Naive thymus-derived CD4-positive, alpha-beta T cell (primary cell): ENCODE measurements around the gene ENTHD1. TPM values are rescaled to one million over a fixed set of nuclear protein-coding genes. Genes with fewer than 3 reads are reported as not detected.
A peak's percentile ranks its signal among the peaks of the same experiment; 100 is the strongest.

Experiments
- ATAC-seq: fragments of 150-1000 bp; cut with Tn5 transposase; 2 replicates; pipeline ENCODE4 v1.10.0; 2021; ENCODE audit warnings: mild to moderate bottlenecking, moderate library complexity
- CTCF ChIA-PET: fragments of 350-600 bp; sonication (Branson Sonifier 250); formaldehyde crosslinking; loops from one replicate; lab custom pipeline; 2021; ENCODE audit warnings: antibody characterized with exemption; lab: Charles Lee
- POLR2A ChIA-PET: fragments of 350-600 bp; sonication (Branson Sonifier 250); formaldehyde crosslinking; loops from one replicate; lab custom pipeline; 2021; ENCODE audit warnings: antibody characterized with exemption, inconsistent platforms; lab: Charles Lee
- DNase-seq, 9 donors: peaks; one replicate each; pipeline versions ENCODE4 v3.0.0 to v3.0.0-alpha.2; 2020 to 2022; ENCODE audit warnings: mixed read lengths in 1 of 9
- H3K27ac ChIP-seq: one replicate; pipeline ENCODE4 v1.7.0; 2013; ENCODE audit warnings: mild to moderate bottlenecking, low read depth, low read length, moderate library complexity
- H3K27me3 ChIP-seq, 2 donors: one replicate each; pipeline ENCODE4 v1.7.0; 2013; ENCODE audit warnings: low read length in 2 of 2, mild to moderate bottlenecking in 2 of 2, moderate library complexity in 2 of 2; ENCODE audit not compliant: control insufficient read depth in 2 of 2, insufficient read depth in 2 of 2
- H3K36me3 ChIP-seq, 3 experiments: 1 replicate in 2 of 3; 2 replicates in 1 of 3; pipeline ENCODE4 v1.7.0; 2013; ENCODE audit warnings: low read length in 3 of 3, mild to moderate bottlenecking in 3 of 3, moderate library complexity in 1 of 3; ENCODE audit not compliant: insufficient read depth in 3 of 3, control insufficient read depth in 2 of 3
- H3K4me1 ChIP-seq, 2 donors: one replicate each; pipeline ENCODE4 v1.7.0; 2013; ENCODE audit warnings: low read length in 2 of 2, mild to moderate bottlenecking in 2 of 2, moderate library complexity in 1 of 2; ENCODE audit not compliant: control insufficient read depth in 2 of 2, insufficient read depth in 2 of 2
- H3K4me3 ChIP-seq: 2 replicates; pipeline ENCODE4 v1.7.0; 2013; ENCODE audit warnings: mild to moderate bottlenecking, low read length
- H3K9me3 ChIP-seq, 3 experiments: 1 replicate in 2 of 3; 2 replicates in 1 of 3; pipeline ENCODE4 v1.7.0; 2013; ENCODE audit warnings: low read length in 3 of 3; ENCODE audit not compliant: control insufficient read depth in 2 of 3
- H3K27ac Mint-ChIP-seq, 9 donors: one replicate each; pipeline ENCODE4 v1.8.0; 2020 to 2022; ENCODE audit warnings: mixed read lengths in 9 of 9, mild to moderate bottlenecking in 8 of 9, moderate library complexity in 5 of 9, inconsistent platforms in 2 of 9
- H3K27me3 Mint-ChIP-seq, 5 donors: one replicate each; pipeline ENCODE4 v1.8.0; 2021 to 2022; ENCODE audit warnings: mixed read lengths in 5 of 5, mild to moderate bottlenecking in 1 of 5
- H3K36me3 Mint-ChIP-seq, 5 donors: one replicate each; pipeline ENCODE4 v1.8.0; 2020 to 2022; ENCODE audit warnings: mixed read lengths in 5 of 5, mild to moderate bottlenecking in 3 of 5, inconsistent platforms in 1 of 5
- H3K4me1 Mint-ChIP-seq, 7 donors: one replicate each; pipeline ENCODE4 v1.8.0; 2020 to 2022; ENCODE audit warnings: mixed read lengths in 7 of 7, mild to moderate bottlenecking in 3 of 7, inconsistent platforms in 1 of 7
- H3K4me3 Mint-ChIP-seq, 10 donors: one replicate each; pipeline ENCODE4 v1.8.0; 2020 to 2022; ENCODE audit warnings: mild to moderate bottlenecking in 10 of 10, mixed read lengths in 10 of 10, moderate library complexity in 6 of 10, inconsistent platforms in 2 of 10
- H3K9me3 Mint-ChIP-seq, 11 donors: one replicate each; pipeline ENCODE4 v1.8.0; 2020 to 2022; ENCODE audit warnings: mixed read lengths in 11 of 11, mild to moderate bottlenecking in 4 of 11, inconsistent platforms in 1 of 11, moderate library complexity in 1 of 11
- intact Hi-C, 2 donors: fragments of 100-400 bp; cut with micrococcal nuclease; formaldehyde crosslinking; loops; one replicate each; pipeline ENCODE4 v1.15.1; 2023
- polyA plus RNA-seq, 2 donors: library from polyadenylated mRNA; unstranded; fragments of 300-500 nt; fragmentation: Illumina TruSeq; gene quantifications; one replicate each; pipeline ENCODE4 v1.2.3, GENCODE V29; 2021
- total RNA-seq, 6 experiments: library from RNA in 5 of 6; stranded (reverse) in 5 of 6; gene quantifications; 1 replicate in 5 of 6; 2 replicates in 1 of 6; pipeline ENCODE4 v1.2.3 and lab custom pipeline; 2021 to 2026

ENTHD1 gene
- total and polyA plus RNA-seq, 7 experiments from 2014 or later: 0.12 to 0.60 (median 0.24) TPM; not detected in 2

DNA sequence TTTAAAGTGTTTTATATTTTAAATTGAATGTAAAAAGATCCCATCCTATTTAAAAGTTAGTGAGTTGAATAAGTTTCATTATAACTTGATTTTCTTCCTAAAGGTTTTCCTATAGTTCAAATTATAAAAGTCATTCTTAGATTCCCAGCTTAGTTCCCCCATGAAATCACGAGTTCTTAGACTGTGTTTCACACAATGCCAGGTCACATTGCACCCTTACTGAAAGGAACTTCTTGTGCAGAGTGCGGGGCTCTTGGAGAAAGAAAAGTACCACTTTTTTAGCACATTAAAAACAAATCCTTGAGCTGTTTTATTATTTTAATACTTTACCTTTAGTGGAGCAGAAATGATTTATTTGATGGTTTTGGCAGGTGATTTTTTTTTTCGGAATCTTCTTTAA, 22.9 kb upstream of the ENTHD1 start:
- Mint-ChIP-seq H3K27ac (peak overlapping the region in 6 of 9 donors; percentile 58 to 98 (median 94)), H3K4me1 (peaks cover 69 to 99% (median 95%) of the 10 kb centered on the region in 7 donors), H3K4me3 (peak overlapping the region in 9 of 10 donors; percentile 12 to 97 (median 52)), H3K27me3 (no peaks in the 10 kb centered on the region), H3K9me3 (peaks cover 0 to 3% (median 0%) of the 10 kb centered on the region in 11 donors), H3K36me3 (peaks cover 4 to 36% (median 21%) of the 10 kb centered on the region in 5 donors)
- ATAC-seq (no peak), DNase-seq (no peak)
- H3K27me3 ChIP-seq: no peaks in the 10 kb centered on the region
- no peaks in the 10 kb centered on the region for H3K36me3 ChIP-seq
- H3K27ac ChIP-seq: peak overlapping the region; percentile 78
- ChIA-PET POLR2A (interaction anchor here (0.6 to 17.0 kb wide), 12 partner anchors 9 to 140 kb away, joined by 3 to 350 read pairs (median 4); no protein-coding TSS in a partner anchor), CTCF (interaction anchor here (1.6 to 2.3 kb wide), 3 partner anchors 9 to 20 kb away, joined by 4 to 11 read pairs (median 4); no protein-coding TSS in a partner anchor)
- intact Hi-C loops: no loop called here
- no peaks in the 10 kb centered on the region for H3K9me3 ChIP-seq
- peak overlapping the region; percentile 13 for H3K4me3 ChIP-seq
- H3K4me1 ChIP-seq: peaks cover 84 to 93% of the 10 kb centered on the region in 2 donors

DNA sequence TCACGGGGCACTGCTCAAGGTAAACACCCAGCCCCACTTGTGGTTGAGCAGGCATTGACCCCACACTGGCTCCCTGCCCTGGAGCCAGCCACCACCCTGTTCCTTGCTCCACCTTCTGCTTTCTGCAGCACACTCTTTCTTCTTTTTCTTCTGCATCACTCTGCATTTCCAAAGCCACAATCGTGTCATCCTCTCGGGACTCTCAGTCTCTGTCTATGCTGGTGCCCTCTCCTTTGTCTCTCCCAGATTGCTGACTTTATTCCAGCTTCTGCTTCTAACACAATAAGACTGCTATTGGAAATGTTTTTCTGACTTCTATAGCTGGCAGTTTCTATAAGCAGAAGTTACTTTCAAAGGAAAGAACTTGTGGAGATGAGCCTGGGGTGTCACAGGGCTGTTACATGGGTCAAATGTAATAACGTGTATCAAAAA, 21.8 kb upstream of the ENTHD1 start:
- DNase-seq (no peak), ATAC-seq (no peak)
- POLR2A ChIA-PET: interaction anchor here (0.6 to 17.0 kb wide), 8 partner anchors 9 to 495 kb away, joined by 3 to 350 read pairs (median 3); partner anchors contain the start of gene GRAP2
- CTCF ChIA-PET: interaction anchor here (2.3 kb wide), 1 partner anchor 11 kb away, joined by 11 read pairs; no protein-coding TSS in a partner anchor
- H3K4me1 Mint-ChIP-seq: peaks cover 66 to 99% (median 95%) of the 10 kb centered on the region in 7 donors
- H3K4me3 Mint-ChIP-seq: peak overlapping the region in 9 of 10 donors; percentile 39 to 97 (median 79)
- no peaks in the 10 kb centered on the region for H3K9me3 Mint-ChIP-seq
- intact Hi-C loops: no loop called here
- Histone ChIP-seq H3K27ac (peak overlapping the region; percentile 78), H3K4me3 (peak overlapping the region; percentile 6), H3K4me1 (peaks cover 80 to 92% of the 10 kb centered on the region in 2 donors), H3K27me3 (no peaks in the 10 kb centered on the region), H3K9me3 (no peaks in the 10 kb centered on the region), H3K36me3 (no peaks in the 10 kb centered on the region)
- peaks cover 4 to 43% (median 17%) of the 10 kb centered on the region in 5 donors for H3K36me3 Mint-ChIP-seq
- H3K27me3 Mint-ChIP-seq: no peaks in the 10 kb centered on the region
- H3K27ac Mint-ChIP-seq: peak overlapping the region in 6 of 9 donors; percentile 56 to 98 (median 92)

- peak overlapping the region; percentile 6 for H3K4me3 ChIP-seq
- Mint-ChIP-seq H3K36me3 (peaks cover 4 to 42% (median 20%) of the 10 kb centered on the region in 5 donors), H3K4me1 (peaks cover 66 to 99% (median 95%) of the 10 kb centered on the region in 7 donors), H3K27ac (peak overlapping the region in 6 of 9 donors; percentile 44 to 93 (median 90)), H3K27me3 (no peaks in the 10 kb centered on the region), H3K9me3 (peaks cover 0 to 3% (median 0%) of the 10 kb centered on the region in 11 donors), H3K4me3 (peak overlapping the region in 9 of 10 donors; percentile 36 to 97 (median 81))
- H3K9me3 ChIP-seq: no peaks in the 10 kb centered on the region
- ChIA-PET CTCF (interaction anchor here (1.0 kb wide), 2 partner anchors 9 to 10 kb away, joined by 3 read pairs; no protein-coding TSS in a partner anchor), POLR2A (interaction anchor here (0.5 to 17.0 kb wide), 13 partner anchors 8 to 496 kb away, joined by 3 to 350 read pairs (median 4); partner anchors contain the start of gene GRAP2)
- no peaks in the 10 kb centered on the region for H3K27me3 ChIP-seq
- intact Hi-C loops: no loop called here
- peaks cover 78 to 91% of the 10 kb centered on the region in 2 donors for H3K4me1 ChIP-seq
- no peak for DNase-seq
- H3K36me3 ChIP-seq: no peaks in the 10 kb centered on the region
- H3K27ac ChIP-seq: peak overlapping the region; percentile 83
- ATAC-seq: no peak
Observed at GRCh38 chr22:39914584-39914983, 21.0 kb upstream of the ENTHD1 start.

GRCh38 chr22:39913886-39914285, 20.3 kb upstream of the ENTHD1 start:
- ChIA-PET POLR2A (interaction anchor here (0.7 to 17.0 kb wide), 9 partner anchors 8 to 118 kb away, joined by 3 to 350 read pairs (median 4); partner anchors contain the start of gene GRAP2), CTCF (interaction anchor here (1.0 kb wide), 2 partner anchors 8 to 9 kb away, joined by 3 read pairs; no protein-coding TSS in a partner anchor)
- peaks cover 4 to 44% (median 22%) of the 10 kb centered on the region in 5 donors for H3K36me3 Mint-ChIP-seq
- Histone ChIP-seq H3K4me3 (peak overlapping the region; percentile 13), H3K4me1 (peaks cover 78 to 93% of the 10 kb centered on the region in 2 donors), H3K27ac (peak overlapping the region; percentile 83), H3K27me3 (no peaks in the 10 kb centered on the region), H3K9me3 (no peaks in the 10 kb centered on the region), H3K36me3 (no peaks in the 10 kb centered on the region)
- DNase-seq: no peak
- H3K9me3 Mint-ChIP-seq: peaks cover 0 to 3% (median 0%) of the 10 kb centered on the region in 11 donors
- intact Hi-C loops: no loop called here
- H3K27me3 Mint-ChIP-seq: no peaks in the 10 kb centered on the region
- H3K4me1 Mint-ChIP-seq: peaks cover 67 to 100% (median 96%) of the 10 kb centered on the region in 7 donors
- no peak for ATAC-seq
- H3K27ac Mint-ChIP-seq: peak overlapping the region in 6 of 9 donors; percentile 31 to 93 (median 90)
- H3K4me3 Mint-ChIP-seq: peak overlapping the region in 9 of 10 donors; percentile 56 to 99 (median 95)

GRCh38 chr22:39913321-39913720, 19.8 kb upstream of the ENTHD1 start:
- no peaks in the 10 kb centered on the region for H3K27me3 Mint-ChIP-seq
- H3K4me1 Mint-ChIP-seq: peaks cover 68 to 100% (median 96%) of the 10 kb centered on the region in 7 donors
- peaks cover 4 to 47% (median 25%) of the 10 kb centered on the region in 5 donors for H3K36me3 Mint-ChIP-seq
- no peak for DNase-seq
- POLR2A ChIA-PET: interaction anchor here (1.0 to 17.0 kb wide), 5 partner anchors 7 to 20 kb away, joined by 3 to 350 read pairs (median 64); no protein-coding TSS in a partner anchor
- intact Hi-C loops: no loop called here
- CTCF ChIA-PET: interaction anchor here (0.8 kb wide), 1 partner anchor 22 kb away, joined by 3 read pairs; no protein-coding TSS in a partner anchor
- peak overlapping the region in 6 of 9 donors; percentile 40 to 93 (median 90) for H3K27ac Mint-ChIP-seq
- peak overlapping the region; percentile 13 for H3K4me3 ChIP-seq
- no peaks in the 10 kb centered on the region for H3K36me3 ChIP-seq
- H3K27ac ChIP-seq: peak overlapping the region; percentile 83
- peaks cover 0 to 3% (median 0%) of the 10 kb centered on the region in 11 donors for H3K9me3 Mint-ChIP-seq
- no peak for ATAC-seq
- no peaks in the 10 kb centered on the region for H3K9me3 ChIP-seq
- H3K27me3 ChIP-seq: no peaks in the 10 kb centered on the region
- H3K4me3 Mint-ChIP-seq: peak overlapping the region in 9 of 10 donors; percentile 56 to 99 (median 95)
- peaks cover 78 to 93% of the 10 kb centered on the region in 2 donors for H3K4me1 ChIP-seq

- Histone ChIP-seq H3K4me3 (peak overlapping the region; percentile 18), H3K36me3 (no peaks in the 10 kb centered on the region), H3K4me1 (peaks cover 64 to 84% of the 10 kb centered on the region in 2 donors), H3K27ac (peak overlapping the region; percentile 83), H3K9me3 (no peaks in the 10 kb centered on the region), H3K27me3 (no peaks in the 10 kb centered on the region)
- Mint-ChIP-seq H3K9me3 (peaks cover 0 to 3% (median 0%) of the 10 kb centered on the region in 11 donors), H3K4me3 (peak overlapping the region in 9 of 10 donors; percentile 81 to 99 (median 97)), H3K27ac (peak overlapping the region in 6 of 9 donors; percentile 85 to 93 (median 90)), H3K4me1 (peaks cover 62 to 93% (median 86%) of the 10 kb centered on the region in 7 donors), H3K27me3 (no peaks in the 10 kb centered on the region), H3K36me3 (peaks cover 4 to 42% (median 21%) of the 10 kb centered on the region in 5 donors)
- ChIA-PET POLR2A (interaction anchor here (0.7 to 17.0 kb wide), 10 partner anchors 8 to 241 kb away, joined by 3 to 350 read pairs (median 4); no protein-coding TSS in a partner anchor), CTCF (interaction anchor here (0.6 to 3.1 kb wide), 7 partner anchors 11 to 290 kb away, joined by 3 to 17 read pairs (median 3); no protein-coding TSS in a partner anchor)
- intact Hi-C loops: loop anchor here (1.0 to 2.0 kb wide), 5 partner anchors 9 to 20 kb away; partner anchors contain the start of gene GRAP2 (in 1 of the 2)
- DNase-seq: peak in 1 of 9 donors; percentile 42
- no peak for ATAC-seq
Observed at GRCh38 chr22:39910876-39911613, 17.5 kb upstream of the ENTHD1 start.
